Panc1 (cell line): ENCODE data around the gene NAXE. TPM values are rescaled to one million over a fixed set of nuclear protein-coding genes. Genes with fewer than 3 reads are reported as not detected.

Source experiments
- ATAC-seq: fragments of 200-7000 bp; cut with Tn5 transposase; 2 replicates; pipeline ENCODE4 v1.9.1; 2020; ENCODE audit warnings: mild to moderate bottlenecking, moderate library complexity
- BruUV-seq: library from RNA; stranded (reverse); fragments of 400-500 nt; replicated peaks from 2 replicates; lab custom pipeline; 2021; lab: Mats Ljungman, UMichigan
- CTCF ChIA-PET: fragments of 300-600 bp; sonication (Branson Sonifier 250); formaldehyde crosslinking; loops from one replicate; lab custom pipeline; 2022; ENCODE audit warnings: antibody characterized with exemption; lab: Charles Lee
- POLR2A ChIA-PET: fragments of 300-600 bp; sonication (Branson Sonifier 250); formaldehyde crosslinking; loops from one replicate; lab custom pipeline; 2022; ENCODE audit warnings: antibody characterized with exemption; lab: Charles Lee
- DNase-seq: peaks from one replicate; pipeline ENCODE4 v3.0.0-alpha.2; 2010; ENCODE audit warnings: low read depth, low spot score
- H3K27ac ChIP-seq: 2 replicates; pipeline ENCODE4 v1.5.1; 2011; ENCODE audit warnings: mild to moderate bottlenecking, low read length, inconsistent platforms
- H3K27me3 ChIP-seq: fragments of 200-500 bp; sonication (Bioruptor generic); 2 replicates; pipeline ENCODE4 v1.6.0; 2014; ENCODE audit warnings: low read length, inconsistent platforms; ENCODE audit not compliant: control insufficient read depth, insufficient read depth
- H3K36me3 ChIP-seq: fragments of 200-500 bp; sonication (Bioruptor generic); 2 replicates; pipeline ENCODE4 v1.5.1; 2014; ENCODE audit warnings: inconsistent platforms, mild to moderate bottlenecking, low read length, moderate library complexity; ENCODE audit not compliant: control insufficient read depth, insufficient read depth
- H3K4me1 ChIP-seq: 2 replicates; pipeline ENCODE4 v1.5.1; 2011; ENCODE audit warnings: inconsistent platforms, mild to moderate bottlenecking, low read length, moderate library complexity; ENCODE audit not compliant: control insufficient read depth, insufficient read depth
- H3K4me3 ChIP-seq, 2 experiments: 2 replicates each; pipeline ENCODE4 v1.5.1; 2011 to 2012; ENCODE audit warnings: low read depth in 2 of 2, low read length in 2 of 2, mild to moderate bottlenecking in 2 of 2, inconsistent platforms in 1 of 2, moderate library complexity in 1 of 2
- H3K9me3 ChIP-seq: fragments of 200-500 bp; sonication (Bioruptor generic); 2 replicates; pipeline ENCODE4 v1.5.1; 2014; ENCODE audit warnings: low read depth, mild to moderate bottlenecking, inconsistent platforms, low read length, moderate library complexity; ENCODE audit not compliant: control insufficient read depth, insufficient read depth
- CTCF ChIP-seq: fragments of 450-650 bp; IDR thresholded peaks from 2 replicates; pipeline ENCODE4 v1.5.1; 2017; ENCODE audit warnings: mild to moderate bottlenecking
- POLR2AphosphoS5 ChIP-seq: IDR thresholded peaks from 2 replicates; pipeline ENCODE4 v1.6.1; 2012; ENCODE audit warnings: mild to moderate bottlenecking, low read depth, low read length, moderate library complexity
- REST ChIP-seq, 2 experiments: IDR thresholded peaks; 2 replicates each; pipeline ENCODE4 v1.6.1; 2011 to 2012; ENCODE audit warnings: low read depth in 2 of 2, control low read depth in 1 of 2, low read length in 1 of 2, mild to moderate bottlenecking in 1 of 2, moderate library complexity in 1 of 2; ENCODE audit not compliant: insufficient read depth in 1 of 2
- SIN3A ChIP-seq: IDR thresholded peaks from 2 replicates; pipeline ENCODE4 v1.6.1; 2012; ENCODE audit warnings: low read depth, mild to moderate bottlenecking, low read length, moderate library complexity, borderline replicate concordance; ENCODE audit not compliant: insufficient read depth
- TCF7L2 ChIP-seq: IDR thresholded peaks from 2 replicates; pipeline ENCODE4 v1.6.1; 2011; ENCODE audit warnings: mild to moderate bottlenecking, low read depth, low read length, inconsistent platforms
- in situ Hi-C: cut with HindIII; loops from 2 replicates; pipeline ENCODE4 v1.10.0; 2016; ENCODE audit warnings: low sequenced_read_pairs, low pct_unique_long_range_greater_than_20kb
- intact Hi-C: fragments of 100-400 bp; cut with micrococcal nuclease; formaldehyde crosslinking; loops from one replicate; pipeline ENCODE4 v1.10.0; 2022; ENCODE audit not compliant: unreplicated experiment
- total RNA-seq: library from RNA; stranded (reverse); gene quantifications from one replicate; pipeline ENCODE4 v1.2.1, GENCODE V29; 2021; ENCODE audit not compliant: unreplicated experiment

NAXE gene
- total RNA-seq, 1 experiment from 2014 or later, result 211 TPM

GRCh38 chr1:156589546-156589945 is 2.0 kb upstream of the NAXE start:
- in situ Hi-C loops (no loop called here), intact Hi-C loops (no loop called here)
- Histone ChIP-seq H3K9me3 (no peaks in the 10 kb centered on the region), H3K27me3 (no peaks in the 10 kb centered on the region), H3K27ac (no peak overlapping the region), H3K4me3 (no peak overlapping the region), H3K4me1 (peaks cover 36% of the 10 kb centered on the region), H3K36me3 (peaks cover 7% of the 10 kb centered on the region)
- no peak for DNase-seq
- ChIA-PET POLR2A (no interaction called here), CTCF (interaction anchor here (0.6 kb wide), 3 partner anchors 13 to 100 kb away, joined by 5 to 9 read pairs (median 5); no protein-coding TSS in a partner anchor)
- BruUV-seq, result no TSS peak
- TF ChIP-seq CTCF, result no peak
- no peak for TF ChIP-seq TCF7L2
- no peak for TF ChIP-seq SIN3A
- no peak for TF ChIP-seq REST (IDR thresholded peaks at IDR 0.05; ENCODE audit: insufficient read depth in 1 of 2, low read depth in 2 of 2, low read length in 1 of 2)
- TF ChIP-seq POLR2AphosphoS5, result no peak
- ATAC-seq, result no peak

- ChIA-PET CTCF (interaction anchor here (0.6 kb wide), 1 partner anchor 99 kb away, joined by 5 read pairs; no protein-coding TSS in a partner anchor), POLR2A (interaction anchor here (0.7 to 1.0 kb wide), 2 partner anchors 9 to 86 kb away, joined by 4 read pairs; no protein-coding TSS in a partner anchor)
- TF ChIP-seq SIN3A (no peak), POLR2AphosphoS5 (no peak), REST (IDR thresholded peaks at IDR 0.05; ENCODE audit: insufficient read depth in 1 of 2, low read depth in 2 of 2, low read length in 1 of 2) (no peak), TCF7L2 (no peak), CTCF (no peak)
- peaks cover 32% of the 10 kb centered on the region for H3K4me1 ChIP-seq
- in situ Hi-C loops, result no loop called here
- no TSS peak for BruUV-seq
- no peaks in the 10 kb centered on the region for H3K9me3 ChIP-seq
- peaks cover 9% of the 10 kb centered on the region for H3K36me3 ChIP-seq
- H3K4me3 ChIP-seq, result peak overlapping the region; percentile 71 to 84
- H3K27me3 ChIP-seq, result no peaks in the 10 kb centered on the region
- H3K27ac ChIP-seq, result peak overlapping the region; percentile 99
- ATAC-seq, result no peak
- intact Hi-C loops, result no loop called here
- DNase-seq, result no peak
These were observed 1.0 kb upstream of the NAXE start for GRCh38 chr1:156590326-156591180.
